GM18505 (cell line): ENCODE measurements around the gene SLC25A30.
"Not testable (repeated sequence)": the region's sequence is repeated elsewhere in the genome, so short reads cannot be mapped to it uniquely, and the experiment has no call there.

Experiments used
- ATAC-seq: cut with Tn5 transposase; IDR thresholded peaks from one replicate; pipeline ENCODE4 v1.9.1; 2021; ENCODE audit not compliant: unreplicated experiment
- POLR2A ChIP-seq: IDR thresholded peaks from 4 replicates; pipeline ENCODE4 v1.6.1; 2011; ENCODE audit warnings: borderline replicate concordance; ENCODE audit not compliant: insufficient read depth, insufficient read length; ENCODE audit errors: extremely low read depth

SLC25A30 gene

GRCh38 chr13:45439008-45439407 is 20.8 kb upstream of the SLC25A30 start:
- no peak for ATAC-seq
- TF ChIP-seq POLR2A: no peak

- TF ChIP-seq POLR2A: no peak
- no peak for ATAC-seq
Observed at GRCh38 chr13:45437947-45438346, 19.8 kb upstream of the SLC25A30 start.

- no peak for TF ChIP-seq POLR2A
- no peak for ATAC-seq
Observed at GRCh38 chr13:45436953-45437352, 18.8 kb upstream of the SLC25A30 start.

GRCh38 chr13:45436332-45436731 is 18.2 kb upstream of the SLC25A30 start:
- TF ChIP-seq POLR2A: no peak
- ATAC-seq: no peak

- no peak for ATAC-seq
- no peak for TF ChIP-seq POLR2A
Observed at GRCh38 chr13:45434556-45435371, 16.6 kb upstream of the SLC25A30 start.

GRCh38 chr13:45433381-45433790 is 15.2 kb upstream of the SLC25A30 start:
- no peak for TF ChIP-seq POLR2A
- ATAC-seq: no peak

GRCh38 chr13:45432737-45433380 is 14.7 kb upstream of the SLC25A30 start:
- no peak for ATAC-seq
- no peak for TF ChIP-seq POLR2A

GRCh38 chr13:45426056-45426841 is 8.1 kb upstream of the SLC25A30 start:
- not testable (repeated sequence) for ATAC-seq

GRCh38 chr13:45422731-45423292 is 4.6 kb upstream of the SLC25A30 start:
- no peak for TF ChIP-seq POLR2A
- ATAC-seq: no peak

GRCh38 chr13:45419945-45420344 is 1.8 kb upstream of the SLC25A30 start:
- ATAC-seq: no peak
- no peak for TF ChIP-seq POLR2A

- ATAC-seq: not testable (repeated sequence)
Observed at GRCh38 chr13:45419389-45419788, 1.2 kb upstream of the SLC25A30 start.

GRCh38 chr13:45416516-45417128 is 1.6 kb downstream of the SLC25A30 start:
- ATAC-seq: no peak
- no peak for TF ChIP-seq POLR2A

- ATAC-seq: no peak
- no peak for TF ChIP-seq POLR2A
Observed at GRCh38 chr13:45415112-45415511, 3.1 kb downstream of the SLC25A30 start.
